Heart left ventricle (tissue), 13 donors: Measurements from ENCODE around the gene CHCT1.

ENCODE experiments used
- POLR2A ChIP-seq, 2 donors: fragments of 450-650 bp; IDR thresholded peaks; one replicate each; pipeline ENCODE4 v1.6.1; 2017; ENCODE audit warnings: antibody characterized with exemption in 2 of 2, mild to moderate bottlenecking in 2 of 2, moderate library complexity in 2 of 2
- TF ChIP-seq, protein P1 (sequence below), 12 donors: fragments of 200-600 bp; sonication (generic) in 4 of 12; IDR thresholded peaks; one replicate each; pipeline versions ENCODE4 v1.5.0 to v1.8.0; 2018 to 2022; ENCODE audit warnings: antibody characterized with exemption in 12 of 12, mild to moderate bottlenecking in 5 of 12
- donor health status: ischemic (EF 13 %, LVEDD 7.1; RV severe dilation, severe dysfunction).
- donor health status: DM: no; HTN: yes; CAD: no.
- donor health status: DM: no; HTN: no; CAD: no.
- donor health status: ischemic (EF 25% LVEDD 6.9; RV normal size, moderate dysfunction).
- donor health status: ischemic (EF 25% LVEDD 5.7; RV mildly dilated, moderate dysfunction).
- donor health status: ischemic (EF 35%, LVEDD 5.7; RV mildly dilated, moderate dysfunction).
- donor health status: nonischemic (EF 11% LVEDD 7.7; RV severe dilation, severe dysfunction).
- donor health status: DM: yes; HTN: yes; CAD: no.
- donor health status: PGD.
- donor health status: ischemic (EF 29% LVEDD 5.4; RV normal size, mild dysfunction).
- donor health status: nonischemic (EF 23%, LVEDD 6.1; RV moderate dilation, normal function).

DNA sequence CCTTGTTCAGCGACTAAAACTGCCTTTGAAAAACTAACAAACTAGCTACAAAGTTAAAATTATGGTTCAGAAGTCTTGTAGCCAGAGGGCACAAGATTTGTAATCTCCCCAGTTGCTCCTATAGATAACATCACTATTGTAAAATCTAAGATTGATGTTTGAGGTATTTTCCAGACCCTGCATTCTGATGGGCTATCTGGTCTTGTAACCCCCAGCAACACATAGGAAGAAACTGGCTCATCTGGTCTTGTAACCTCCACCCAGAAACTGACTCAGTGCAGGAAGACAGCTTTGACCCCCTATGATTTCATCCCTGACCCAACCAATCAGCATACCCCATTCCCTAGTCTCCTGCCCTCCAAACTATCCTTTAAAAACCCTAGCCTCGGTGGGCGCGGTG, 12.3 kb upstream of the CHCT1 start:
- TF ChIP-seq, protein P1, sequence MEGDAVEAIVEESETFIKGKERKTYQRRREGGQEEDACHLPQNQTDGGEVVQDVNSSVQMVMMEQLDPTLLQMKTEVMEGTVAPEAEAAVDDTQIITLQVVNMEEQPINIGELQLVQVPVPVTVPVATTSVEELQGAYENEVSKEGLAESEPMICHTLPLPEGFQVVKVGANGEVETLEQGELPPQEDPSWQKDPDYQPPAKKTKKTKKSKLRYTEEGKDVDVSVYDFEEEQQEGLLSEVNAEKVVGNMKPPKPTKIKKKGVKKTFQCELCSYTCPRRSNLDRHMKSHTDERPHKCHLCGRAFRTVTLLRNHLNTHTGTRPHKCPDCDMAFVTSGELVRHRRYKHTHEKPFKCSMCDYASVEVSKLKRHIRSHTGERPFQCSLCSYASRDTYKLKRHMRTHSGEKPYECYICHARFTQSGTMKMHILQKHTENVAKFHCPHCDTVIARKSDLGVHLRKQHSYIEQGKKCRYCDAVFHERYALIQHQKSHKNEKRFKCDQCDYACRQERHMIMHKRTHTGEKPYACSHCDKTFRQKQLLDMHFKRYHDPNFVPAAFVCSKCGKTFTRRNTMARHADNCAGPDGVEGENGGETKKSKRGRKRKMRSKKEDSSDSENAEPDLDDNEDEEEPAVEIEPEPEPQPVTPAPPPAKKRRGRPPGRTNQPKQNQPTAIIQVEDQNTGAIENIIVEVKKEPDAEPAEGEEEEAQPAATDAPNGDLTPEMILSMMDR (IDR thresholded peaks at IDR 0.05): no peak
- TF ChIP-seq POLR2A (IDR thresholded peaks at IDR 0.05): no peak
